Testis (tissue), 5 donors: ENCODE data around the gene PYHIN1. TPM values are rescaled to one million over a fixed set of nuclear protein-coding genes. Genes with fewer than 3 reads are reported as not detected.

Experiments used
- DNase-seq: peaks from one replicate; pipeline ENCODE4 v3.0.0-alpha.2; 2019
- H3K27ac ChIP-seq, 2 donors: fragments of 200-600 bp; sonication (generic); one replicate each; pipeline ENCODE4 v1.5.1; 2019
- H3K27me3 ChIP-seq: fragments of 200-600 bp; sonication (generic); one replicate; pipeline ENCODE4 v1.5.1; 2019
- H3K36me3 ChIP-seq: fragments of 200-600 bp; sonication (generic); one replicate; pipeline ENCODE4 v1.5.1; 2017; ENCODE audit warnings: low read depth; ENCODE audit errors: missing control alignments
- H3K4me1 ChIP-seq: fragments of 200-600 bp; sonication (generic); one replicate; pipeline ENCODE4 v1.5.1; 2019
- H3K4me3 ChIP-seq, 2 donors: fragments of 200-600 bp; sonication (generic); one replicate each; pipeline ENCODE4 v1.5.1; 2017 to 2019
- H3K9me3 ChIP-seq: fragments of 200-600 bp; sonication (generic); one replicate; pipeline ENCODE4 v1.5.1; 2017
- POLR2A ChIP-seq: fragments of 450-650 bp; IDR thresholded peaks from one replicate; pipeline ENCODE4 v1.6.1; 2017; ENCODE audit warnings: antibody characterized with exemption, mild to moderate bottlenecking, moderate library complexity
- WGBS, 2 donors: methylation state at CpG; one replicate each; pipeline ENCODE4 v1.1.5; 2018; 5-methylcytosine and 5-hydroxymethylcytosine counted together
- intact Hi-C: fragments of 100-400 bp; cut with DNase I; formaldehyde crosslinking; loops from one replicate; pipeline ENCODE4 v1.15.1; 2023; ENCODE audit warnings: low total_unique reads
- long read RNA-seq, 2 donors: transcript quantifications; one replicate each; lab custom pipeline, GENCODE V29; 2026
- polyA plus RNA-seq: library from polyadenylated mRNA; stranded (reverse); fragments of 350-450 nt; fragmentation: Illumina TruSeq; extraction: RNeasy Lipid Tissue Mini Kit (QIAGEN cat#74804); gene quantifications from one replicate; pipeline ENCODE4 v1.2.3, GENCODE V29; 2014; ENCODE audit warnings: low read depth, low replicate concordance; ENCODE audit not compliant: insufficient read depth
- total RNA-seq, 2 donors: library from RNA; depleted of rRNA; stranded (reverse); fragments of >200 nt; gene quantifications; one replicate each; pipeline ENCODE4 v1.2.3, GENCODE V29; 2016
- TF ChIP-seq, protein P1 (sequence below), 3 experiments: fragments of 450-650 bp in 2 of 3; fragments of 200-600 bp in 1 of 3; sonication (generic) in 1 of 3; IDR thresholded peaks; one replicate each; pipeline ENCODE4 v1.5.1; 2016 to 2019; ENCODE audit warnings: antibody characterized with exemption in 3 of 3, mild to moderate bottlenecking in 2 of 3, moderate library complexity in 1 of 3

The PYHIN1 gene
- total RNA-seq, result 1 to 10 TPM in 1 of 2 donors, under 1 TPM in 1; 0.56 to 1.2 TPM
- polyA plus RNA-seq, result 0.58 TPM
- long read RNA-seq, donor 1, result 0 reads
- long read RNA-seq, donor 2, result 0 reads

DNA sequence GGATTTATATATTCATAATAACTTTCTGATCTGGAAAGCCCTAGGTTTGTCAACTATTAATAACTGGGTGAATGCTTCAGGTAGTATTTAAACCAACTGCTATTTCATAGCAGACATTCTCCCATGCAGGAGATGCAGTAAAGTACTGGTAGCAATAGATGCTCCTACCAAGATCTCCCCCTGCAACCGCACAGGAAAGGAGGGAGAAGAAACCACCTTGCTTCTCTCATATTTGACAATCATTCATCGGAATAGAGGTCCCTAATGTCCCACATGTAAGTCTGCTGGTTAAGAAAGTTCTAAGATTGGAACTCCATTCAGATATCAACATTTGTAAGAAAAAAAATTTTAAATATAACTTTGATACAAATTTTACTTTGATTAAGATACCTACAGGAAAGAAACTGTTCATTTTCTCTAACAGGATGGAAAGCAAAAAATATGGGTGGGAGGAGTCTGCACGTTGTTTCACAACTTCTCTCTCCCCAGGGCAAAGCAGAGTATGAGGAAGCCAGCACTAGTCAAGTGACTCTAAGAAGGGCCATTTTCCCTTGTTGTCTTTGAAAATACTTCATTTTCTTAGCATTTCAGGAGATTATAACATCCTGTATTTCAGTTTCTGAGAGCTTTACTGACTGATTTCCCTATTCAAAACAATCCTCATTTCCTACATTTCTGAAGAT, at the start of gene PYHIN1:
TSS of gene PYHIN1 (plus strand) at position 498 of the 683 bp plus-strand sequence. CDS start 5,359 bp downstream, outside the sequence.
- Histone ChIP-seq H3K4me3 (no peak within 1 kb of the TSS), H3K36me3 (no peaks in the 10 kb centered on the region), H3K27me3 (no peaks in the 10 kb centered on the region), H3K27ac (no peak within 1 kb of the TSS), H3K9me3 (no peaks in the 10 kb centered on the region), H3K4me1 (no peaks in the 10 kb centered on the region)
- 73 to 78% methylated on average over 3 of the region's 3 CpGs for WGBS, 2 donors
- intact Hi-C loops, result no loop called here
- TF ChIP-seq, protein P1, sequence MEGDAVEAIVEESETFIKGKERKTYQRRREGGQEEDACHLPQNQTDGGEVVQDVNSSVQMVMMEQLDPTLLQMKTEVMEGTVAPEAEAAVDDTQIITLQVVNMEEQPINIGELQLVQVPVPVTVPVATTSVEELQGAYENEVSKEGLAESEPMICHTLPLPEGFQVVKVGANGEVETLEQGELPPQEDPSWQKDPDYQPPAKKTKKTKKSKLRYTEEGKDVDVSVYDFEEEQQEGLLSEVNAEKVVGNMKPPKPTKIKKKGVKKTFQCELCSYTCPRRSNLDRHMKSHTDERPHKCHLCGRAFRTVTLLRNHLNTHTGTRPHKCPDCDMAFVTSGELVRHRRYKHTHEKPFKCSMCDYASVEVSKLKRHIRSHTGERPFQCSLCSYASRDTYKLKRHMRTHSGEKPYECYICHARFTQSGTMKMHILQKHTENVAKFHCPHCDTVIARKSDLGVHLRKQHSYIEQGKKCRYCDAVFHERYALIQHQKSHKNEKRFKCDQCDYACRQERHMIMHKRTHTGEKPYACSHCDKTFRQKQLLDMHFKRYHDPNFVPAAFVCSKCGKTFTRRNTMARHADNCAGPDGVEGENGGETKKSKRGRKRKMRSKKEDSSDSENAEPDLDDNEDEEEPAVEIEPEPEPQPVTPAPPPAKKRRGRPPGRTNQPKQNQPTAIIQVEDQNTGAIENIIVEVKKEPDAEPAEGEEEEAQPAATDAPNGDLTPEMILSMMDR (IDR thresholded peaks at IDR 0.05), result no peak
- TF ChIP-seq POLR2A, result no peak
- DNase-seq, result no peak

- Histone ChIP-seq H3K27me3 (no peaks in the 10 kb centered on the region), H3K27ac (no peak overlapping the region), H3K9me3 (no peaks in the 10 kb centered on the region), H3K4me3 (no peak overlapping the region), H3K4me1 (no peaks in the 10 kb centered on the region), H3K36me3 (no peaks in the 10 kb centered on the region)
- DNase-seq, result no peak
- TF ChIP-seq, protein P1 (IDR thresholded peaks at IDR 0.05), result no peak
- TF ChIP-seq POLR2A, result no peak
- intact Hi-C loops, result no loop called here
These were observed 37.7 kb upstream of the PYHIN1 start for GRCh38 chr1:158893654-158894053.

DNA sequence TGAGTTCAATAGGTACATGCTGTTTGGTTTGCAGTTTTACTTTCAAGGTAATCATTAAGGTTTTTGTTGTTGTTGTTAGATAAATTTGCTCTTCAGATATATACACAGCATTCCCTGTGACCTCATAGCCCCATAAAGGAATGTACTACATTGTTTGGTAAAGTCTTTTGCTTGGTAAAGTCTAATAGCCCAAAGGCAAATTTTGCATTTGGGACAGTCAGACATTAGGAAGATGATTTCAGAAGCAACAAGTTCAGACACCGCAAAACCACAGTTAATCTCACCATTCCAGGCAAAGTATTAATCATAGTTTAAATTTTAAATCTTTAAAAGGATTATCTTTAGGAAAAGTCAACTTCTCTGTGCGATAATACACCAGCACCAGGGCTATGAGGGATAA, 32.6 kb upstream of the PYHIN1 start:
- no peak for DNase-seq
- Histone ChIP-seq H3K4me1 (no peaks in the 10 kb centered on the region), H3K27ac (no peak overlapping the region), H3K36me3 (no peaks in the 10 kb centered on the region), H3K4me3 (no peak overlapping the region), H3K9me3 (no peaks in the 10 kb centered on the region), H3K27me3 (no peaks in the 10 kb centered on the region)
- 74 to 87% methylated on average over 2 of the region's 2 CpGs for WGBS, 2 donors
- intact Hi-C loops, result no loop called here
- TF ChIP-seq, protein P1 (IDR thresholded peaks at IDR 0.05), result no peak
- TF ChIP-seq POLR2A, result no peak

DNA sequence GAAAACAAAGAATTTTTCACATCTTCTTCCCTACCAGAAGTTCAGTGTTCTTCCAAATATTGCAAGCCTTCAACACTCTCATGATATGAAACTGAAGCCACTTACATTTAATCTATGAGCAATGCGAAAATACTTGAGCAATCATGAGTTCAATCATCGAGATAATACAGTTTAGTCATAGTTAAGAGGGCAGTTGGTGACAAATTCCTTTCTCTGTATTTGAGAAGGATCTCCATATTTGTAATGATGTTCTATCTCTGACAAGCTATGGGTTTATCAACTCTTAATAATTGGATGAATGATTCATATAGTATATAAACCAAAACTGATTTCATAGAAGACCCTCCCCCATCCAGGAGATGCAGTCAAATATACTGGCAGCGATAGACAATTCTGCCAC, 29.7 kb upstream of the PYHIN1 start:
- Histone ChIP-seq H3K27me3 (no peaks in the 10 kb centered on the region), H3K36me3 (no peaks in the 10 kb centered on the region), H3K4me1 (no peaks in the 10 kb centered on the region), H3K9me3 (no peaks in the 10 kb centered on the region), H3K4me3 (no peak overlapping the region), H3K27ac (no peak overlapping the region)
- intact Hi-C loops, result no loop called here
- 93 to 94% methylated on average over 3 of the region's 3 CpGs for WGBS, 2 donors
- DNase-seq, result no peak
- no peak for TF ChIP-seq POLR2A

DNA sequence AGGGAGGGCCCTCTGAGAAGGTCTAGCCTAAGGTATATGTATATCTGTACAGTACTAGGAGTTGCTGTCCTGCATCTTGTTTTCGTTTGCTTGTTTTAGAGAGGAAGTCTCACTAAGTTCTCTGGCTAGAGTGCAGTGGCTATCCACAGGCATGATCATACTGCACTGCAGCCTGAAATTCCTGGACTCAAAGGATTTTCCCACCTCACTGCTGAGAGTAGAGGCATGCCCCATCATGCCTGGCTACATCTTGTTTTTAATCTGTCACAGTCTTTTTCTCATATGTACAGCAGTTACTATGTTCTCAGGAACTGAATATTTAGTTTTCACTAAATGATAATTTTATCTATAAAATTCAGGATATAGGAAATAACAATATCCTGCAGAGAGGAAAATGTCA, 15.3 kb upstream of the PYHIN1 start:
- Histone ChIP-seq H3K4me1 (no peaks in the 10 kb centered on the region), H3K27ac (no peak overlapping the region), H3K9me3 (no peaks in the 10 kb centered on the region), H3K27me3 (no peaks in the 10 kb centered on the region), H3K36me3 (no peaks in the 10 kb centered on the region), H3K4me3 (no peak overlapping the region)
- WGBS, 2 donors, result 53 to 76% methylated on average over 1 of the region's 1 CpG
- intact Hi-C loops, result no loop called here
- TF ChIP-seq, protein P1 (IDR thresholded peaks at IDR 0.05), result no peak
- no peak for TF ChIP-seq POLR2A
- DNase-seq, result no peak
